ENCODE measurements around the gene OR2H1. TPM values are rescaled to one million over a fixed set of nuclear protein-coding genes. Genes with fewer than 3 reads are reported as not detected.
"Not testable (repeated sequence)": the region's sequence is repeated elsewhere in the genome, so short reads cannot be mapped to it uniquely, and the experiment has no call there.

OR2H1 gene
- not detected for total RNA-seq
- under 1 TPM in 1 of 8 donors, not detected in 7; 0.14 TPM for polyA plus RNA-seq (ENCODE audit: insufficient read depth in 1 of 8, insufficient read length in 8 of 8, low replicate concordance in 1 of 8)
- long read RNA-seq, donor 1: 0 reads
- long read RNA-seq, donor 2: 0 reads
- long read RNA-seq, donor 3: 0 reads
- long read RNA-seq, donor 4: 0 reads
- long read RNA-seq, donor 5: 0 reads
- long read RNA-seq, donor 6: 0 reads
- long read RNA-seq, donor 7: 0 reads
- long read RNA-seq, donor 8: 0 reads
- long read RNA-seq, donor 9, partial matches to known transcripts: 0 of 1 reads
- long read RNA-seq, donor 9, other reads (novel, unspliced or antisense): 0 of 1 reads
- long read RNA-seq, donor 10: 0 reads
- long read RNA-seq, donor 11: 0 reads

DNA sequence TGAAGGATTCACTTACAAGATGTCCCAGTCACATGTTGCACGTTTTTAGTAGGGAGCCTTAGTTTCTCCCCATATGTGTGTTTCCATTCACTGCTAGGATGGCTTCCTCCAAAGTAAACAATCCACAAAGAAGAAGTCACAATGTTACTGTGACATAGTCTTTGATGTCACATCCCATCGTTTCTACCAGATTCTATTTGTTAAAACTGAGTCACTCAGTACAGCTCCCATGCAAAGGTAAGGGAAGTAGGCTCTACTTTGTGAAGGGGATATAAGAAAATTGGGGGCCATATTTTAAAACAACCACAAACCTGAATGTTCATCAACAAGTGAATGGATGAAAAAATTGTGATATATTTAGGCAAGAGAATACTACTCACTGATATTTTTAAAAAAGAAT is at the start of gene OR2H1, which contains the start of gene OR11A1:
TSS of gene OR2H1 (plus strand) at position 185 of the 400 bp plus-strand sequence. CDS start 4,615 bp downstream, outside the sequence.
TSS of gene OR11A1 (minus strand) at position 101 of the 400 bp plus-strand sequence. CDS start 29,430 bp downstream, outside the sequence.
- Histone ChIP-seq H3K27ac (ENCODE audit: low read length) (no peak within 1 kb of the TSS), H3K27me3 (ENCODE audit: control insufficient read depth, insufficient read depth, low read length) (no peaks in the 10 kb centered on the region), H3K9me3 (replicated peaks; ENCODE audit: control insufficient read depth, low read depth, low read length) (no peaks in the 10 kb centered on the region), H3K36me3 (ENCODE audit: control insufficient read depth, insufficient read depth, low read length) (no peaks in the 10 kb centered on the region), H3K4me3 (ENCODE audit: low read length) (no peak within 1 kb of the TSS), H3K4me1 (ENCODE audit: control insufficient read depth, insufficient read depth, low read length) (no peaks in the 10 kb centered on the region)
- DNase-seq: no peak
- WGBS (ENCODE audit: insufficient coverage): no CpG with 5 or more reads among the region's 2 CpGs

DNA sequence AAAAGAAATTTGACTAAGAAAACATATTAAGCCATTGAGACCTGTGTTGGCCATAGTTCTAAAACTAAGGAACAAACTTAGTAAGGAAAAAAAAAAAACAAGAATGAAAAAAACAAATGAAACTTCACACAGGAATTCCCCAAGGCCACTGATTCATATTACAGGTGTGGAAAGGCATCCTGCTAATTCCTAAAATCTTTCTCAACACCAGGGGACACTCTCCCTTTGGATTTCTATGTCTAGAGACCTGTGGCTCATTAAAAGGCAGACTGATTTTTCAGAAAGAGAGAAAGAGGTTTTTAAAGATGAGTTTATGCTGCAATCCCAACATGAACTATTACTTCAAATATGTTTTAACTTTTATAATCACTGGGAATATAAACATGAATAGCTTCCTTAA is 42.4 kb upstream of the OR2H1 start, which contains the start of gene OR12D1:
TSS of gene OR12D1 (plus strand) at position 341 of the 400 bp plus-strand sequence.
- no peaks in the 10 kb centered on the region for H3K36me3 ChIP-seq (ENCODE audit: control insufficient read depth, insufficient read depth, low read length)
- H3K27ac ChIP-seq (ENCODE audit: low read length): no peak within 1 kb of the TSS
- no peak within 1 kb of the TSS for H3K4me3 ChIP-seq (ENCODE audit: low read length)
- no peak for DNase-seq
- no peaks in the 10 kb centered on the region for H3K27me3 ChIP-seq (ENCODE audit: control insufficient read depth, insufficient read depth, low read length)
- no peaks in the 10 kb centered on the region for H3K4me1 ChIP-seq (ENCODE audit: control insufficient read depth, insufficient read depth, low read length)
- peaks cover 6% of the 10 kb centered on the region for H3K9me3 ChIP-seq (replicated peaks; ENCODE audit: control insufficient read depth, low read depth, low read length)

DNA sequence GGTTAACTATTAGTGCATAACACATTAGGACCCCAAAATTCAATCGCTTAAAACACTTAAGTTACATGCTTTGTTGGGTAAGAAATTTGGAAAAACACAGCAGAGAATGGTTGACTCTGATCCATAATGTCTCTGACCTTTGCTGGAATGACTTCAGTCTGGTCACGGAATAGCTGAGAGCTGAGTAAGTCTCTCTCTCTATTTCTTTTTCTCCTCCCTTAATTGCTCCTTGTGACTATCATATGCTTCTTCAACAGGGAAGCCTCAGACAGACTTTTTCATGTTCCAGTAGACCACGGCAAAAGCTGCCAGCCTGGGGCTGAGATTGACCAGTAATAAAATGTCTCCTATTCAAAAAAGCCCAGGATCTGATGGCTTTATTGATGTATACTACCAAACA is 37.4 kb upstream of the OR2H1 start:
- no peaks in the 10 kb centered on the region for H3K9me3 ChIP-seq (replicated peaks; ENCODE audit: control insufficient read depth, low read depth, low read length)
- no peak overlapping the region for H3K27ac ChIP-seq (ENCODE audit: low read length)
- H3K36me3 ChIP-seq (ENCODE audit: control insufficient read depth, insufficient read depth, low read length): no peaks in the 10 kb centered on the region
- H3K4me3 ChIP-seq (ENCODE audit: low read length): no peak overlapping the region
- H3K4me1 ChIP-seq (ENCODE audit: control insufficient read depth, insufficient read depth, low read length): no peaks in the 10 kb centered on the region
- no peak for DNase-seq
- 67% methylated on average over 1 of the region's 3 CpGs for WGBS (ENCODE audit: insufficient coverage)
- no peaks in the 10 kb centered on the region for H3K27me3 ChIP-seq (ENCODE audit: control insufficient read depth, insufficient read depth, low read length)

DNA sequence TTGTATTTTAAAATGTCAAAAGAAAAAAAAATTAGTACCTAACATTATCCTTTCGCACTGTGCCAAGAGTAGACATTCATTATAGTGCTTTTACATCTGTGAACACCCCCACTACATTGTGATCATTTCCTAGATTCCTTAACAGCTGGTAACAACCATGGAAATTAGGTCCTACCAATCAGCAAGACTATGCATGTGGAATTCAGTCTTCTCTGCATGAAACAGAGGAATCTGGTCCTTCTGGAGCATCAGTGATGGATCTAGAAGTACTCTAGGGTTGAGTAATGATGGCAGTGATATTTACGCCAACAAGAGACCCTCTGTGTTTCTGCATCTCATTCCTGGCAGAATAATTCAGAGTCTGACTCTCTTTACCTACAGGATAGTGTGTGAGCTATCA is 32.8 kb upstream of the OR2H1 start:
- no peak for DNase-seq
- H3K4me3 ChIP-seq (ENCODE audit: low read length): no peak overlapping the region
- WGBS (ENCODE audit: insufficient coverage): no CpG with 5 or more reads among the region's 2 CpGs
- H3K9me3 ChIP-seq (replicated peaks; ENCODE audit: control insufficient read depth, low read depth, low read length): no peaks in the 10 kb centered on the region
- H3K27ac ChIP-seq (ENCODE audit: low read length): no peak overlapping the region
- H3K36me3 ChIP-seq (ENCODE audit: control insufficient read depth, insufficient read depth, low read length): no peaks in the 10 kb centered on the region
- no peaks in the 10 kb centered on the region for H3K4me1 ChIP-seq (ENCODE audit: control insufficient read depth, insufficient read depth, low read length)
- H3K27me3 ChIP-seq (ENCODE audit: control insufficient read depth, insufficient read depth, low read length): no peaks in the 10 kb centered on the region

DNA sequence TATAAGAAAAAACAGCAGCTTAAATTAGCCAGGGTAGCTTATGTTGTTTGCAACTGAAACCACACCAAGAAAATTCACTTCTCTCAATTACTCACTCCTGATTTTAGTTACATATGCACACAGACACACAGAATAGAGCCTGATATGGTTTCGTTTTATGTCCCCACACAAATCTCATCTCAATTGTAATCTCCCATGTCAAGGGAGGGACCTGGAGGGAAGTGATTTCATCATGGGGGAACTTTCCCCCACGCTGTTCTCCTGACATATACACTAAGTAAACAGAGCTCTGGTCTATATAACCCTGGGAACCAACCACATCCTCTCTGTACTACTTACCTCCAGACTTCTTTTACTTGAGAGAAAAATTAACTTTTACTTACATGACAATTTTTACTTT is 32.4 kb upstream of the OR2H1 start:
- Histone ChIP-seq H3K4me3 (ENCODE audit: low read length) (no peak overlapping the region), H3K27me3 (ENCODE audit: control insufficient read depth, insufficient read depth, low read length) (no peaks in the 10 kb centered on the region), H3K4me1 (ENCODE audit: control insufficient read depth, insufficient read depth, low read length) (no peaks in the 10 kb centered on the region), H3K27ac (ENCODE audit: low read length) (no peak overlapping the region), H3K9me3 (replicated peaks; ENCODE audit: control insufficient read depth, low read depth, low read length) (no peaks in the 10 kb centered on the region), H3K36me3 (ENCODE audit: control insufficient read depth, insufficient read depth, low read length) (no peaks in the 10 kb centered on the region)
- WGBS (ENCODE audit: insufficient coverage): no CpG with 5 or more reads among the region's 2 CpGs
- DNase-seq: no peak

DNA sequence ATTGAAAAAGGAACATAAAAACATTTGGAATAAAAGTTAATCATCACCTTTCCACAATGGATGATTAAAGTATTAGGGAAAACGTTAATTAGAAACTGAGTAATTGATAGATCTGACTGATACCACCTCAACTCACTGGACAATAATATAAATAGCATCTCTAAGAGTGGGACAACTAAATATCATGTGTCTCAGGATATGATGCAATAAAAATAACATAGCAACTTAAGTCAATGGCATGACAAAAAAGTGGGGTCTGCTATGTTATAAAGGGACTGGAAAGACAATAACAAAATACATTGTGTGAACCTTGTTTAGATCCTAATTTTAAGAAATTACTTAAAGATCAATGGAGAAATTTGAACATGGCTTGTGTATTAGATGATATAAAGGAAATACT is 31.9 kb upstream of the OR2H1 start:
- no peak overlapping the region for H3K4me3 ChIP-seq (ENCODE audit: low read length)
- H3K27me3 ChIP-seq (ENCODE audit: control insufficient read depth, insufficient read depth, low read length): no peaks in the 10 kb centered on the region
- H3K4me1 ChIP-seq (ENCODE audit: control insufficient read depth, insufficient read depth, low read length): no peaks in the 10 kb centered on the region
- WGBS (ENCODE audit: insufficient coverage): no CpG with 5 or more reads among the region's 1 CpG
- no peaks in the 10 kb centered on the region for H3K36me3 ChIP-seq (ENCODE audit: control insufficient read depth, insufficient read depth, low read length)
- DNase-seq: no peak
- no peaks in the 10 kb centered on the region for H3K9me3 ChIP-seq (replicated peaks; ENCODE audit: control insufficient read depth, low read depth, low read length)
- H3K27ac ChIP-seq (ENCODE audit: low read length): no peak overlapping the region

DNA sequence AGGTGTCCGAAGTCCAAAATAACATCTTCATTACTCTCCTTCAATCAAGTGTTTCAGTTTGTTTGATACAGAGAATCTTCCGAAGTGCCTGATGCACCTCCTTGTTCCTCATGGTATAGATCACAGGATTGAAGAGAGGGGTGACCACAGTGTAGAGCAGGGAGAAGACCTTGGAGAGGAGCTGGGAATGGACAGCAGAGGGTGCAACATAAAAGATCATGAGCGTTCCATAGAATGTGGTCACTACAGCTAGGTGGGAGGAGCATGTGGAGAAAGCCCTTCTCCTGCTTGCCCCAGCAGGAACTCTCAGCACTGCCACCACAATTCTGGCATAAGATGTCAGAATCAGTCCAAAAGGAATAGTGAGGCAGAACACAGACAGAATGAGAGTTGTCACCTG is 30.3 kb upstream of the OR2H1 start:
- H3K9me3 ChIP-seq (replicated peaks; ENCODE audit: control insufficient read depth, low read depth, low read length): no peaks in the 10 kb centered on the region
- H3K4me1 ChIP-seq (ENCODE audit: control insufficient read depth, insufficient read depth, low read length): no peaks in the 10 kb centered on the region
- DNase-seq: no peak
- H3K27ac ChIP-seq (ENCODE audit: low read length): no peak overlapping the region
- H3K27me3 ChIP-seq (ENCODE audit: control insufficient read depth, insufficient read depth, low read length): no peaks in the 10 kb centered on the region
- H3K36me3 ChIP-seq (ENCODE audit: control insufficient read depth, insufficient read depth, low read length): no peaks in the 10 kb centered on the region
- no peak overlapping the region for H3K4me3 ChIP-seq (ENCODE audit: low read length)
- 38% methylated on average over 1 of the region's 3 CpGs for WGBS (ENCODE audit: insufficient coverage)

DNA sequence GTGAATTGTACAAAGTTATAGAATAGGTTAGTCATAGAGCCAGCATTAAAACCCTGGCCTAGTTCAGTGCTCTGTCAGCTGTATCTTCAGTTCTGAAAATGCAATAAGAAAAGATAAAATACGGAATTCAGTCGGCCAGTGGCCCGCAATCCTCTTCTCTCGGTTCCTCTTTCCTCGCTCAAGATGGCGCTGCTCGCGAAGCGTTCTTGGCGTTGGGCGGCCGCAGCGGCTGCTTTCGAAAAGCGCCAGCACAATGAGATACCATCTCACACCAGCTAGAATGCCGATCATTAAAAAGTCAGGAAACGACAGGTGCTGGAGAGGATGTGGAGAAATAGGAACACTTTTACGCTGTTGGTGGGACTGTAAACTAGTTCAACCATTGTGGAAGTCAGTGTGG is 20.2 kb upstream of the OR2H1 start:
- not testable (repeated sequence) for H3K4me3 ChIP-seq (ENCODE audit: low read length); H3K27me3 ChIP-seq (ENCODE audit: control insufficient read depth, insufficient read depth, low read length); H3K9me3 ChIP-seq (replicated peaks; ENCODE audit: control insufficient read depth, low read depth, low read length); H3K27ac ChIP-seq (ENCODE audit: low read length); H3K4me1 ChIP-seq (ENCODE audit: control insufficient read depth, insufficient read depth, low read length); H3K36me3 ChIP-seq (ENCODE audit: control insufficient read depth, insufficient read depth, low read length); DNase-seq
- WGBS (ENCODE audit: insufficient coverage): 61% methylated on average over 4 of the region's 18 CpGs

DNA sequence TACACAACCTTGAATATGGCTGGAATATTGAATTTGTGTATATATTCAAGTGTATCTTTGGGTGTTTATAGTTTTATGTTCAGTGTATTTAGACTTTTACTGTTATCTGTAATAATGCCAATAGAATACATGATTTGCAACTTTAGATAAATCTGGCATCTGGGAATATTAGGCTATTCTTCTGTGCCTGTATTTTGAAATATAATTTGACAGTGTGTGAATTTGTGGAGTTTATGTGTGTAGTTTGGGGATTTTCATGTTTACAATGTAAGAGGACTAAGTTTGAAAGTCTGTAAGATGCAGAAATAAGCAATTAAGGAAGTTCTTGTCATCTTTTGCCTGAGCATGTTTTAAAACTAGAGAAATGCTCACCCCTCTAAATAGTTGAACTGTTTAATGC is 17.9 kb upstream of the OR2H1 start, which contains the start of gene OR10C1:
TSS of gene OR10C1 (plus strand) at position 301 of the 400 bp plus-strand sequence. CDS start 710 bp downstream, outside the sequence.
- H3K36me3 ChIP-seq (ENCODE audit: control insufficient read depth, insufficient read depth, low read length): no peaks in the 10 kb centered on the region
- no peaks in the 10 kb centered on the region for H3K4me1 ChIP-seq (ENCODE audit: control insufficient read depth, insufficient read depth, low read length)
- no peaks in the 10 kb centered on the region for H3K27me3 ChIP-seq (ENCODE audit: control insufficient read depth, insufficient read depth, low read length)
- no peak within 1 kb of the TSS for H3K27ac ChIP-seq (ENCODE audit: low read length)
- no peak for DNase-seq
- H3K4me3 ChIP-seq (ENCODE audit: low read length): no peak within 1 kb of the TSS
- H3K9me3 ChIP-seq (replicated peaks; ENCODE audit: control insufficient read depth, low read depth, low read length): no peaks in the 10 kb centered on the region

DNA sequence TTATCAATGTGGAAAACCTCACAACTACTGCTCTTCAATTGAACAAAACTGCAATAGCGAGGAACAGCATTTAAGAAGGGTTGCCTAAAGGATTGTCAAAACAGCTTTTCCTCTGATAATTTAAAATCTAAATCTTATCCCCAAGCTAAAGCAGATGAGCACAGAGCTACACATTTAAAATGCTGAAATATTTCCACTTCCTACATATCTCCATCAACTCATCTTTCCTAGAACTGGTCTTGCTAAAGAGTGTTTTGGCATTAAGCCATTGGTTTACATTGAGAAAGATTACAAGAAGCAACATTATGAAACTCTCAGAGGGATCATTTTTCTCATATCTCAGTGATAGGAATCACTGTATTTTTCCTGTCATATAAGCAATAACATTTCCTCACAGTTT is 14.2 kb upstream of the OR2H1 start:
- Histone ChIP-seq H3K36me3 (ENCODE audit: control insufficient read depth, insufficient read depth, low read length) (no peaks in the 10 kb centered on the region), H3K27me3 (ENCODE audit: control insufficient read depth, insufficient read depth, low read length) (no peaks in the 10 kb centered on the region), H3K4me1 (ENCODE audit: control insufficient read depth, insufficient read depth, low read length) (no peaks in the 10 kb centered on the region), H3K27ac (ENCODE audit: low read length) (no peak overlapping the region), H3K4me3 (ENCODE audit: low read length) (no peak overlapping the region), H3K9me3 (replicated peaks; ENCODE audit: control insufficient read depth, low read depth, low read length) (no peaks in the 10 kb centered on the region)
- no CpG with 5 or more reads among the region's 1 CpG for WGBS (ENCODE audit: insufficient coverage)
- DNase-seq: no peak
